Activated CD4-positive, alpha-beta T cell treated with anti-CD3 and anti-CD28 coated beads, Interleukin-2, amount 10 ng/mL, durations not matched to agents 7 days and 5 days (primary cell): ENCODE results near the gene SPAG9. TPM values are rescaled to one million over a fixed set of nuclear protein-coding genes. Genes with fewer than 3 reads are reported as not detected.
A peak's percentile ranks its signal among the peaks of the same experiment; 100 is the strongest.

Experiments
- CTCF ChIA-PET: fragments of 350-600 bp; sonication (Branson Sonifier 250); formaldehyde crosslinking; loops from one replicate; lab custom pipeline; 2021; ENCODE audit warnings: antibody characterized with exemption; lab: Charles Lee
- POLR2A ChIA-PET: fragments of 350-600 bp; sonication (Branson Sonifier 250); formaldehyde crosslinking; loops from one replicate; lab custom pipeline; 2021; ENCODE audit warnings: antibody characterized with exemption; lab: Charles Lee
- DNase-seq: peaks from one replicate; pipeline ENCODE4 v3.0.0-alpha.2; 2020
- H3K27ac Mint-ChIP-seq: one replicate; pipeline ENCODE4 v1.8.0; 2021; ENCODE audit warnings: mild to moderate bottlenecking, moderate library complexity, mixed read lengths
- H3K27me3 Mint-ChIP-seq: one replicate; pipeline ENCODE4 v1.8.0; 2021; ENCODE audit warnings: mixed read lengths
- H3K36me3 Mint-ChIP-seq: one replicate; pipeline ENCODE4 v1.8.0; 2021; ENCODE audit warnings: low read depth, mixed read lengths
- H3K4me1 Mint-ChIP-seq: one replicate; pipeline ENCODE4 v1.8.0; 2021; ENCODE audit warnings: mixed read lengths
- H3K4me3 Mint-ChIP-seq: one replicate; pipeline ENCODE4 v1.8.0; 2021; ENCODE audit warnings: mild to moderate bottlenecking, moderate library complexity, mixed read lengths
- H3K9me3 Mint-ChIP-seq: one replicate; pipeline ENCODE4 v1.8.0; 2021; ENCODE audit warnings: mixed read lengths
- total RNA-seq, 2 experiments: library from RNA; stranded (reverse); gene quantifications; one replicate each; pipeline ENCODE4 v1.2.3, GENCODE V29; 2021

Gene SPAG9
- total RNA-seq, 2 experiments from 2014 or later: 43.6 to 58.5 TPM

DNA sequence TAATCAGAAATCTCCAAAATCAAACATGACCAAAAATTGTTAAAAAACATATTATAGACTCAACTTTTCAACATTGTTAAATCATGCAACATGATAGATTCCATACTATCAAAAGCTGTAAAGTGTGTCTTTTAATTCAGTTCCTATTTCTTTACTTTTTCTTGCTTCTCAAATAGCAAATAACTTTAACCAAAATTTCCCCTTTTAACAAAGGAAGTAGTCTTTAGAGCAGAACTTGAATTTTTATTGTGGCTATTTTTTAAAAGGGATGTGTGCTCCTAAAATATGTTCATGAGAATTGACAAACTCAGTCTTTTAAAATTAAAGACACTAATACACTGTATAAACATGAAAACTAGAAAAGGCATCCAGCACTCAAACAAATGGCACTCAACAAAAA lies 49.1 kb downstream of the SPAG9 start:
- no peak for DNase-seq
- ChIA-PET CTCF (no interaction called here), POLR2A (no interaction called here)
- peaks cover 6% of the 10 kb centered on the region for H3K4me1 Mint-ChIP-seq
- H3K27me3 Mint-ChIP-seq: no peaks in the 10 kb centered on the region
- no peaks in the 10 kb centered on the region for H3K9me3 Mint-ChIP-seq
- no peak overlapping the region for H3K27ac Mint-ChIP-seq
- H3K36me3 Mint-ChIP-seq: peaks cover 2% of the 10 kb centered on the region
- no peak overlapping the region for H3K4me3 Mint-ChIP-seq

DNA sequence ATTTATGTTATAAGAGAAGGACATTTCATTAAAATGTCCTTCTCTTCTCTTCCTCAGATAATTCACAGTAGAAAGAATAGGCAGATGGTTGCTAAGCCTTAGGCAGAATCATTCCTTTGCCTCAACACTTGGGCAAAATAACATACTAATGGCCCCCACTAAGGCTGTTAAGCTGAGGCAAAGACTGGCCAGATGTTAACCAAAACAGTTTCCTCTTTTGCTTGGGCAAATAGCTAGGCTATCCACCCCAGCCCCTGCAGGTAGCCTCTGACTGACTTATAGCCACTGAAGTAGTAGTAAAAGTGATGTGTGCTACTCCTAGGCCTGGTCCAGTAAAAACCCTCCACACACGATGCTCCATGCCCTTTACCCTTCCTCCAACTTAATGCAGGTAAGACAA lies 55.2 kb downstream of the SPAG9 start:
- POLR2A ChIA-PET: interaction anchor here (0.5 kb wide), 1 partner anchor 88 kb away, joined by 3 read pairs; the partner anchor contains the start of gene NME1
- no peaks in the 10 kb centered on the region for H3K27me3 Mint-ChIP-seq
- H3K4me3 Mint-ChIP-seq: no peak overlapping the region
- CTCF ChIA-PET: interaction anchor here (0.6 to 1.0 kb wide), 2 partner anchors 16 to 19 kb away, joined by 3 to 4 read pairs; no protein-coding TSS in a partner anchor
- peaks cover 2% of the 10 kb centered on the region for H3K4me1 Mint-ChIP-seq
- H3K9me3 Mint-ChIP-seq: no peaks in the 10 kb centered on the region
- H3K36me3 Mint-ChIP-seq: peaks cover 2% of the 10 kb centered on the region
- no peak for DNase-seq
- no peak overlapping the region for H3K27ac Mint-ChIP-seq

DNA sequence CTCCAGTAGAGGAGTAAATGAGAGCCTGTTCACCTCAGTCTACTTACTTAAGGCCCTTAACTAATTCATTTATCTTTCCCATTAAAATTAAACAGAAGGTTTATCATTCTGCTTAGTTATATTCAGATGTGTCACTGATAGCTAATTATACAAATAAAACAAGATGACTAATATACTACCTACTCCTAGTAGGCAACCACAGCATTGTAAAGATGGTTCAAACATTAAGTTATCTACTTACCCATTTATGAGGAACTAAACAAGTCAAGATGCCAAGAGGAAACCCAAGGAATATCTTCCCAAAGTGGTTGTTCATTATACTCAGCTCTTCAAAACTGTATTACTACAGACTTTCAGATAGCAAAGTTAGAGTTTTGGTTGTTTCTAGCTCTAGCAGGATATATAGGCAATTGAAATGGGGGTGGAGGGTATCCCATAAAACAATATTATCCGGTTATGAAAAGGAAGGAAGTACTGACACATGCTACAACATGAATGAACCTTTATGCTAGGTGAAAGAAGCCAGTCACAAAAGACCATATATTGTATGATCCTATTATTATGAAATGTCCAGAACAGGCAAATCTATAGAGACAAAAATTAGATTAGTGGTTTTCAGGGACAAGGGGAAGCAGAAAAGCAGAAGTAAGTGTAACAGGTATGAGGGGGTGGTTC lies 56.5 kb downstream of the SPAG9 start:
- no peak for DNase-seq
- ChIA-PET CTCF (interaction anchor here (0.5 kb wide), 1 partner anchor 348 kb away, joined by 4 read pairs; no protein-coding TSS in a partner anchor), POLR2A (interaction anchor here (0.6 kb wide), 1 partner anchor 49 kb away, joined by 5 read pairs; no protein-coding TSS in a partner anchor)
- peaks cover 2% of the 10 kb centered on the region for H3K36me3 Mint-ChIP-seq
- H3K9me3 Mint-ChIP-seq: no peaks in the 10 kb centered on the region
- peaks cover 2% of the 10 kb centered on the region for H3K4me1 Mint-ChIP-seq
- H3K4me3 Mint-ChIP-seq: no peak overlapping the region
- no peak overlapping the region for H3K27ac Mint-ChIP-seq
- H3K27me3 Mint-ChIP-seq: no peaks in the 10 kb centered on the region

DNA sequence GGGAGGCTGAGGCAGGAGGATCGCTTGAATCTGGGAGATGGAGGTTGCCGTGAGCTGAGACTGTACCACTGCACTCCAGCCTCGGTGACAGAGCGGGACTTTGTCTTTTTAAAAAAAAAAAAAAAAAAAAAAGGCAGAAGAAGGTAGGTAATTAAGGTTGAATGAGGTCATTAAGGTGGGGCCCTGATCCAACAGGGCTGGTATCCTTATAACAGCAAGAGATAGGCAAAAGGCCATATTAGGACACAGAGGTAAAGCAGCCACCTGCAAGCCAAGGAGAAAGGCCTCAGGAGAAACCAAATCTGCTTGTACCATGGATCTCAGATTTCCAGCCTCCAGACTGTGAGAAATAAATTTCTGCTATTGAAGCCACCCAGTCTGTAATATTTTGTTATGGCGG lies 60.3 kb downstream of the SPAG9 start:
- Mint-ChIP-seq H3K36me3 (no peaks in the 10 kb centered on the region), H3K4me3 (no peak overlapping the region), H3K27ac (no peak overlapping the region), H3K4me1 (peaks cover 5% of the 10 kb centered on the region), H3K27me3 (no peaks in the 10 kb centered on the region), H3K9me3 (no peaks in the 10 kb centered on the region)
- ChIA-PET CTCF (interaction anchor here (0.5 to 1.6 kb wide), 2 partner anchors 20 to 234 kb away, joined by 3 to 4 read pairs; no protein-coding TSS in a partner anchor), POLR2A (no interaction called here)
- no peak for DNase-seq

DNA sequence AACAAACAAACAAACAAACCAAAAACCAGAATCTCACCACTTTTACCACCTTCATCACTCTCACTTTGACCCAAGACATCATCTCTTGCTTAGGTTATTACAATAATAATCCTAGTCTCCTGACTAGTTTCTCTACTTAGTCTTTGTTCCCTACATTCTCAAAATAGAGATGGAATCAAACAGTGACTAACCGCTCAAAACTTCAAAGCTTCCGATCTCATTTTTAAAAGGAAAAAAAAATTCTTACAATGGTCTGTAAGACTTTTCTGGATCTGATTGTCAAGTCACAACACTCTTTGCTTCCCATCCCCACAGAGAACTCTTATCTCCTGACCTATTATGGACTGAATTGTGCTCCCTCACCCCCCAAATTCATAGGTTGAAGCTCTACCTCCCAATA lies 60.9 kb downstream of the SPAG9 start:
- Mint-ChIP-seq H3K4me3 (no peak overlapping the region), H3K4me1 (peaks cover 5% of the 10 kb centered on the region), H3K27me3 (no peaks in the 10 kb centered on the region), H3K27ac (no peak overlapping the region), H3K9me3 (no peaks in the 10 kb centered on the region), H3K36me3 (no peaks in the 10 kb centered on the region)
- CTCF ChIA-PET: interaction anchor here (0.5 to 1.6 kb wide), 3 partner anchors 20 to 233 kb away, joined by 3 to 4 read pairs (median 3); no protein-coding TSS in a partner anchor
- DNase-seq: no peak
- POLR2A ChIA-PET: no interaction called here

DNA sequence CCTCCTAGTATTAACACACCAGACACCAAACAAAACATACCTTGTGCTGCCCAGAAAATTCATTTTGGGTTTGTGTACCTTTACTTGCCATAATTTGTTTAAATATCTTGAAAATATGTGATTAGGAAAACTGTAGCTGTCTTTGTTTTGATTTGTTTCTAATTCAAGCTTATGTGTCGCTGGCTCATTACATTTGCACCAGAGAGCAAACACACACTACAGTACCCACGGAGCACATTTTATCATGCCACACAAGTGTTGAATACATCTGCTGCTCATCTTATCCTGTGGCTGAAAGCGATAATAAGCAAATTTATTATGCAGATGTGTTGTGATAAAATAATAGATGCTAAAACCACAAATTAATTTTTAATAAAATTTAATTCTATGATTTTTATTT lies 63.1 kb downstream of the SPAG9 start:
- Mint-ChIP-seq H3K27me3 (no peaks in the 10 kb centered on the region), H3K9me3 (no peaks in the 10 kb centered on the region), H3K4me1 (peaks cover 5% of the 10 kb centered on the region), H3K4me3 (no peak overlapping the region), H3K36me3 (no peaks in the 10 kb centered on the region), H3K27ac (no peak overlapping the region)
- ChIA-PET POLR2A (no interaction called here), CTCF (interaction anchor here (0.6 to 1.4 kb wide), 4 partner anchors 9 to 179 kb away, joined by 3 to 5 read pairs (median 4); no protein-coding TSS in a partner anchor)
- no peak for DNase-seq

DNA sequence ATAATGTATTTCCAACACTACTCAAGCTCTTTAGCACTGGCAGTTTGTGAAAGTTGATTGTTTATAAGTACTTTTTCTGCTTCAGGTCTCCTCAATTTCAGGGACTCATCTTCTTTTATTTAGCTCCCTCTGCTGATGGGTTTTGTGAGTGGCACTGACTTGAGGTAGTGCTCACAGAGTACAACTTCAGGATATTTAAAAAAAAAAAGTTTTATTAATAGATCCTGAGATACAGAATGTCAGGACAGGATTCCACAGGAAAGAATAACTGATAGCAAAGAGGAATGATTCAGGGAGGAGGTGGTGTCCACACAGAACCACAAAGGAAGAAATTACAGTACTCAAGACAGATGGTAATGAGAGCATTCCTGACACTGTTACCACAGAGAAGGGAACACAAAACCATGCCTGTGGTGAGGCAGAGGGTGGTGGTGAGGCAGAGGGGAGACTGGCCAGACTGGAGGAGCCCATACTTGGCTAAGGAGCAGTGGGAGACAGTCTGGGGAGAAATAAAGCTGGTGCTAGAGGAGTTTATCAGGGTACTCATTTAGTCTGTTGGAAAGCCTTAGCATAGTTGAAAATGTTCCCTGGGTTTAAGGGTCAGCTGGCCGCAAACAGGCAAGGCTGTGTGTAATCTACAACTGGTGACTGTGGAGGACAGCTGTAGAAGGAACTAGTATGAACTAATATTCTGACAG lies 63.7 kb downstream of the SPAG9 start:
- Mint-ChIP-seq H3K4me3 (no peak overlapping the region), H3K9me3 (no peaks in the 10 kb centered on the region), H3K27ac (no peak overlapping the region), H3K36me3 (no peaks in the 10 kb centered on the region), H3K4me1 (peaks cover 5% of the 10 kb centered on the region), H3K27me3 (no peaks in the 10 kb centered on the region)
- peak; percentile 56 for DNase-seq
- POLR2A ChIA-PET: no interaction called here
- CTCF ChIA-PET: interaction anchor here (0.8 to 1.6 kb wide), 7 partner anchors 8 to 178 kb away, joined by 3 to 5 read pairs (median 3); partner anchors contain the start of gene SPAG9

DNA sequence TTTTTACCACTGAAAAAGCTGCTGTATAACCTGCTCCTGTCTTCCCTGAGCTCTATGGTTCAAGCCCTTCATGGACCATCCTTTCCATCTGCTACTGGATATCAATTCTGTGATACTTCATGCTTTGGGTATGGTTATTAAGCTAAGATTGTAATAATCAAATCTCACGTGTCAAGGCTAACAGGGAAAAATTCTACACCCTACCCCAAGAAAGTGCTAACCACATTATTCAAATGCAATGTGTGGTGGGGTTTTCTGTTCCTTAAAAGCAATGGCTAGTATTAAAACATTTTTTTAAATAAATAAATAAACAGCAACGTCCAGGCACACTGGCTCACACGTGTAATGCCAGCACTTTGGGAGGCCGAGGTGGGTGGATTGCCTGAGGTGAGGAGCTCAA lies 65.9 kb downstream of the SPAG9 start:
- Mint-ChIP-seq H3K9me3 (no peaks in the 10 kb centered on the region), H3K4me3 (no peak overlapping the region), H3K27me3 (no peaks in the 10 kb centered on the region), H3K27ac (no peak overlapping the region), H3K36me3 (peaks cover 2% of the 10 kb centered on the region), H3K4me1 (peaks cover 5% of the 10 kb centered on the region)
- ChIA-PET CTCF (interaction anchor here (1.2 kb wide), 1 partner anchor 18 kb away, joined by 3 read pairs; no protein-coding TSS in a partner anchor), POLR2A (no interaction called here)
- no peak for DNase-seq

DNA sequence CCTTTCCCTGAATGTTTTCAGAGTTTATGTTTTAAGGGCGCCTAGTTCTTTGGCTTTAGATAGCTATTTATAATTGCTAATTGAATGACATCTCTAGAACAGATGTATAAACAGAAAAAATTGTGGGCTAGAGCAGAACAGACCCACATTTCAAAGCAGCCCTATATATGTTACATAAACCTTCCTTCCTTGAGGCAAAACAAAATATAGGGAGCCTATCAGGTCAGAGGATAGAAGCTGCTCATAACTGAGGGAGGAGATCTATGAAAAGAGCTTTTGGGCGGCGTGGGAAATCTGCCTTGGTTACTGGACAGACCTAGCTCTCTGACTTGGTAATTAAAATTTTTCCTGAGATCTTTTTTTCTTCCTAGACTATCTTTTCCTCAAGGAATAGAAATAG lies 68.4 kb downstream of the SPAG9 start:
- CTCF ChIA-PET: no interaction called here
- Mint-ChIP-seq H3K27ac (no peak overlapping the region), H3K36me3 (peaks cover 2% of the 10 kb centered on the region), H3K27me3 (no peaks in the 10 kb centered on the region), H3K4me1 (peaks cover 5% of the 10 kb centered on the region), H3K9me3 (no peaks in the 10 kb centered on the region), H3K4me3 (no peak overlapping the region)
- POLR2A ChIA-PET: no interaction called here
- no peak for DNase-seq

DNA sequence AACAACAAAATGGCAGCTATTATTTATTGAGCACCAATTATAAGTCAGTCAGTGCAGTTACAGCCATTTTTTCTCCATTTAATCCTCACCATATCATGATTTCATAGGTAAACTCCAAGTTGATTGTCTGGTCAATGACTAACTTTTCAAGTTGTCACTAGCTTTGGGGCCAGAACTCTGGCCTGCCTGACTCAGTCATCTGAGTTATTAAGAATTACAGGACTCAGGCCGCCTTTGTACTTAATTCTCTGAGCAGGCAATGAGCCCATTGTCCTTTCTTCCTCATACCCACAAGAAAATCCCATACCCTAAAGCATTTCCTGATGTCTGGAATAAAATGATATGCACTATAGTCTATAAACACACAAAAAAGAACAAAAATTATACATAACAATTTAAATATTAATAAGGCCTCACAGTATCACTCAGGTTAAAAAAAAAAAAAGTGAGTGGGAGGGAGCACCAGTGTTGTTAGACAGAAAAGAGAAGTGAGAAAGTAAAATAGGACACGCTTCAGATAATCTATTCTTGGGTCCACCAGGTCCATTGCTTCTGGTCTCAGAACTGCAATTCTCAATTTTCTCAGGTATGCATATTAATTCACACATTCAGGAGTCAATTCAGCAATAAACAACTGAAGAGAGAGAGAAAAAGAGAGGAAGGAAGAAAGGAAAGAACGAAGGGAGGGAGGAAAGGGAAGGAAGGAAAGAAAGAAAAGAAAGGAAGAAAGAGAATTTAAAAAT lies 70.2 kb downstream of the SPAG9 start:
- Mint-ChIP-seq H3K4me1 (no peaks in the 10 kb centered on the region), H3K27me3 (no peaks in the 10 kb centered on the region), H3K4me3 (no peak overlapping the region), H3K27ac (no peak overlapping the region), H3K9me3 (no peaks in the 10 kb centered on the region), H3K36me3 (peaks cover 2% of the 10 kb centered on the region)
- POLR2A ChIA-PET: no interaction called here
- DNase-seq: no peak
- CTCF ChIA-PET: no interaction called here

DNA sequence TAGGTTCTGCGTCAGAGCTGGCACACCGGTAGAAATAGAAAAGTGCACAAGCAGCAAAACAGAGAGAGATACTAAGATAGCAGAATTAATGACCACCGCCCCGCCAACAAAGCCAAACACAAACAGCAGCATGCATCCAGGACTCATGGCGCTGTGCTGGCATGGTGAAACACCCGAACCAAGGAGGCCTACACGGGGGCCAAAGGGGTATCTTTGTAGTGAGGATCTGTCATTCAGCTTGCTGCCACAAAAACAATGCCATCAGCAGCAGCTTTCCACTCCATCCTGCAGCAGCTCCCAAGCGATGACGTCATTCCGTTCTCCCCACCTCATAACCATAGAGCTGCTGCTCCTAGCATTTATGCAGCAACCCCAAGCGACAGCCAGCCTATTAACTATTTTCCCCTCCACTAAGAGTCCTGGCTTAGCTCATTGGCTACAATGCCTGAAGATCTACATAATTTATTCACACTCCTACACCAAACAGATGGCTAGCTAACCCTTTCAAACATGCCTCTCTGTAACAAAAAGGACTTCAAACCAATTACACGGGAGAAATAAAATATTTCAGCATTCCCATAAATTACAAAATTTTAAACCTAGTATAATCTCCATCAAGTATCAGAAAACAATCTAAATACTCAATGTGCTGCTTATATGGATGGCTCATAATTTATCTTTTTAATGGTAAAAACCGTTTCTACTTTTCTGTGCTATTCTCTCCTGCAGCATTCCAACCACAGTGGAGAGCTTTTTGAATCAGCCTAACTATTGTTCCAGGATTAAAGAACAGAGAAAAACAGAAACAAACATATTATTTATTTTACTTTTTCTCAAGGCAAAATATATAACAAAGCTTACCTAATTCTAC lies 73.9 kb downstream of the SPAG9 start:
- ChIA-PET CTCF (interaction anchor here (0.8 to 1.1 kb wide), 4 partner anchors 11 to 19 kb away, joined by 3 to 4 read pairs (median 3); no protein-coding TSS in a partner anchor), POLR2A (no interaction called here)
- H3K27me3 Mint-ChIP-seq: no peaks in the 10 kb centered on the region
- H3K4me3 Mint-ChIP-seq: no peak overlapping the region
- H3K4me1 Mint-ChIP-seq: no peaks in the 10 kb centered on the region
- DNase-seq: no peak
- H3K36me3 Mint-ChIP-seq: peaks cover 2% of the 10 kb centered on the region
- no peak overlapping the region for H3K27ac Mint-ChIP-seq
- no peaks in the 10 kb centered on the region for H3K9me3 Mint-ChIP-seq

DNA sequence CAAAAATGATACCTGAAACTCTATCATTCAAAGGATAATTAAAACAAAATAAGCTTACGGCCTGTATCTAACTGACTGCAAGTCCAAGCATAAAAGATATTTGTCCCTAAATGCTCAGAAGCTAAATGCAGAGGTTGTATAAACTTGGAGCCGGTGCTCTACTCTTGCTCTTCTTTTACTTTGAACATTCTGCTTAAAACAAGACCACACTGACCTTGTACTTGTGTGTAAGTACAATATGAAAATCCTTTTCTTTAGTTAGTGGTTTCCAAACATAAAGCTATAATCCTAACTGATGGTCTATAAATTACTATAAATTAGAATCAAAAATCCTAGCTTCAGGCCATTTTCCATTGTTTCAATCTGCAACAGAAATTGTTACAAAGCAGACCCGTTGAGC lies 74.6 kb downstream of the SPAG9 start:
- Mint-ChIP-seq H3K36me3 (peaks cover 2% of the 10 kb centered on the region), H3K27ac (no peak overlapping the region), H3K4me1 (no peaks in the 10 kb centered on the region), H3K9me3 (no peaks in the 10 kb centered on the region), H3K4me3 (no peak overlapping the region), H3K27me3 (no peaks in the 10 kb centered on the region)
- DNase-seq: no peak
- POLR2A ChIA-PET: no interaction called here
- CTCF ChIA-PET: interaction anchor here (0.8 to 1.1 kb wide), 3 partner anchors 11 to 20 kb away, joined by 3 to 4 read pairs (median 3); no protein-coding TSS in a partner anchor
